Activated CD4-positive, alpha-beta T cell treated with anti-CD3 and anti-CD28 coated beads, Interleukin-2, Interleukin-6, amounts not matched to agents 100 ng/mL and 50 ng/mL, durations not matched to agents 16 hours and 8 hours (primary cell): ENCODE results near the gene CHMP1B.
"Not testable (repeated sequence)": the region's sequence is repeated elsewhere in the genome, so short reads cannot be mapped to it uniquely, and the experiment has no call there.

Experiments used
- DNase-seq: peaks from one replicate; pipeline ENCODE4 v3.0.0-alpha.2; 2020

CHMP1B gene

GRCh38 chr18:11872479-11873136 is 21.4 kb downstream of the CHMP1B start:
- DNase-seq: peak; percentile 11

GRCh38 chr18:11873670-11874340 is 22.6 kb downstream of the CHMP1B start:
- DNase-seq: no peak

GRCh38 chr18:11874676-11875075 is 23.5 kb downstream of the CHMP1B start:
- DNase-seq: no peak

- no peak for DNase-seq
Observed at GRCh38 chr18:11877497-11878135, 26.4 kb downstream of the CHMP1B start.

GRCh38 chr18:11880586-11881304 is 29.5 kb downstream of the CHMP1B start:
- DNase-seq: no peak

GRCh38 chr18:11882636-11883035 is 31.4 kb downstream of the CHMP1B start:
- no peak for DNase-seq

GRCh38 chr18:11883153-11883552 is 31.9 kb downstream of the CHMP1B start:
- DNase-seq: no peak

GRCh38 chr18:11884396-11885030 is 33.3 kb downstream of the CHMP1B start:
- DNase-seq: no peak

- DNase-seq: no peak
Observed at GRCh38 chr18:11885278-11885947, 34.2 kb downstream of the CHMP1B start.

GRCh38 chr18:11886577-11887110 is 35.4 kb downstream of the CHMP1B start:
- no peak for DNase-seq

- peak; percentile 25 for DNase-seq
Observed at GRCh38 chr18:11887328-11888128, 36.3 kb downstream of the CHMP1B start.

- DNase-seq: no peak
Observed at GRCh38 chr18:11888726-11889125, 37.5 kb downstream of the CHMP1B start.

GRCh38 chr18:11889284-11889683 is 38.1 kb downstream of the CHMP1B start:
- no peak for DNase-seq

GRCh38 chr18:11891737-11892136 is 40.5 kb downstream of the CHMP1B start:
- DNase-seq: no peak

GRCh38 chr18:11892438-11892837 is 41.2 kb downstream of the CHMP1B start:
- DNase-seq: not testable (repeated sequence)

- no peak for DNase-seq
Observed at GRCh38 chr18:11897781-11898180, 46.6 kb downstream of the CHMP1B start.

- DNase-seq: no peak
Observed at GRCh38 chr18:11899063-11899462, 47.9 kb downstream of the CHMP1B start.

- DNase-seq: no peak
Observed at GRCh38 chr18:11901826-11902438, 50.7 kb downstream of the CHMP1B start.

- DNase-seq: no peak
Observed at GRCh38 chr18:11902522-11903292, 51.5 kb downstream of the CHMP1B start.
